HG03457 (cell line): ENCODE data around the gene TBC1D5.
"Not testable (repeated sequence)": the region's sequence is repeated elsewhere in the genome, so short reads cannot be mapped to it uniquely, and the experiment has no call there.

Experiments
- ATAC-seq: cut with Tn5 transposase; IDR thresholded peaks from one replicate; pipeline ENCODE4 v1.9.1; 2021; ENCODE audit warnings: moderate number of reproducible peaks; ENCODE audit not compliant: unreplicated experiment

TBC1D5 gene

GRCh38 chr3:17552351-17552750 lies 190.1 kb downstream of the TBC1D5 start:
- ATAC-seq, result no peak

- no peak for ATAC-seq
Measured at GRCh38 chr3:17551895-17552294, 190.5 kb downstream of the TBC1D5 start.

GRCh38 chr3:17551333-17551732 lies 191.1 kb downstream of the TBC1D5 start:
- no peak for ATAC-seq

- ATAC-seq, result no peak
Measured at GRCh38 chr3:17550624-17551023, 191.8 kb downstream of the TBC1D5 start.

GRCh38 chr3:17546500-17547255 lies 195.8 kb downstream of the TBC1D5 start:
- no peak for ATAC-seq

- ATAC-seq, result no peak
Measured at GRCh38 chr3:17544632-17545031, 197.8 kb downstream of the TBC1D5 start.

- ATAC-seq, result no peak
Measured at GRCh38 chr3:17542591-17542990, 199.8 kb downstream of the TBC1D5 start.

- ATAC-seq, result no peak
Measured at GRCh38 chr3:17539436-17539835, 203.0 kb downstream of the TBC1D5 start.

GRCh38 chr3:17535274-17535673 lies 207.2 kb downstream of the TBC1D5 start:
- no peak for ATAC-seq

- not testable (repeated sequence) for ATAC-seq
Measured at GRCh38 chr3:17532446-17532845, 210.0 kb downstream of the TBC1D5 start.

GRCh38 chr3:17529677-17530076 lies 212.8 kb downstream of the TBC1D5 start:
- no peak for ATAC-seq

- ATAC-seq, result no peak
Measured at GRCh38 chr3:17518189-17519059, 224.0 kb downstream of the TBC1D5 start.

GRCh38 chr3:17515445-17516234 lies 226.8 kb downstream of the TBC1D5 start:
- no peak for ATAC-seq

- ATAC-seq, result no peak
Measured at GRCh38 chr3:17514597-17514996, 227.8 kb downstream of the TBC1D5 start.

- ATAC-seq, result no peak
Measured at GRCh38 chr3:17510265-17510664, 232.2 kb downstream of the TBC1D5 start.

- ATAC-seq, result no peak
Measured at GRCh38 chr3:17508180-17508752, 234.2 kb downstream of the TBC1D5 start.

- no peak for ATAC-seq
Measured at GRCh38 chr3:17507480-17507879, 235.0 kb downstream of the TBC1D5 start.

- ATAC-seq, result no peak
Measured at GRCh38 chr3:17505856-17506255, 236.6 kb downstream of the TBC1D5 start.

- no peak for ATAC-seq
Measured at GRCh38 chr3:17501745-17502144, 240.7 kb downstream of the TBC1D5 start.

- no peak for ATAC-seq
Measured at GRCh38 chr3:17500618-17501017, 241.8 kb downstream of the TBC1D5 start.
